Mesenchymal stem cell (in vitro differentiated cells and primary cell): ENCODE data around the gene CDH23.

Experiments
- DNase-seq: peaks from one replicate; pipeline ENCODE4 v3.0.0-alpha.2; 2013
- H2AFZ ChIP-seq: one replicate; pipeline ENCODE4 v1.6.1; 2013; ENCODE audit warnings: low read depth, mild to moderate bottlenecking, control low read depth, inconsistent platforms, low read length, moderate library complexity
- H2AK5ac ChIP-seq: 2 replicates; pipeline ENCODE4 v1.6.1; 2013; ENCODE audit warnings: low read length, moderate library complexity, mild to moderate bottlenecking, inconsistent platforms; ENCODE audit not compliant: severe bottlenecking
- H2BK120ac ChIP-seq: one replicate; pipeline ENCODE4 v1.6.1; 2013; ENCODE audit warnings: low read depth, mild to moderate bottlenecking, inconsistent platforms, low read length, moderate library complexity
- H2BK12ac ChIP-seq, 2 experiments: one replicate each; pipeline ENCODE4 v1.6.1; 2013; ENCODE audit warnings: inconsistent platforms in 2 of 2, low read length in 2 of 2, mild to moderate bottlenecking in 2 of 2, moderate library complexity in 2 of 2, control low read depth in 1 of 2
- H2BK15ac ChIP-seq: one replicate; pipeline ENCODE4 v1.6.1; 2013; ENCODE audit warnings: mild to moderate bottlenecking, low read depth, inconsistent platforms; ENCODE audit not compliant: poor library complexity, severe bottlenecking
- H2BK5ac ChIP-seq: 2 replicates; pipeline ENCODE4 v1.6.1; 2013; ENCODE audit warnings: low read depth, mild to moderate bottlenecking, low read length, control low read depth, inconsistent platforms; ENCODE audit not compliant: poor library complexity, severe bottlenecking
- H3K14ac ChIP-seq, 2 experiments: one replicate each; pipeline ENCODE4 v1.6.1; 2013; ENCODE audit warnings: inconsistent platforms in 2 of 2, low read length in 2 of 2, control low read depth in 1 of 2, mild to moderate bottlenecking in 1 of 2, moderate library complexity in 1 of 2
- H3K18ac ChIP-seq, 2 experiments: one replicate each; pipeline ENCODE4 v1.6.1; 2013; ENCODE audit warnings: inconsistent platforms in 2 of 2, low read length in 2 of 2, control low read depth in 1 of 2, low read depth in 1 of 2, mild to moderate bottlenecking in 1 of 2
- H3K23ac ChIP-seq, 2 experiments: one replicate each; pipeline ENCODE4 v1.6.1; 2013; ENCODE audit warnings: inconsistent platforms in 2 of 2, low read length in 2 of 2, mild to moderate bottlenecking in 2 of 2, moderate library complexity in 2 of 2, control low read depth in 1 of 2
- H3K27ac ChIP-seq: 2 replicates; pipeline ENCODE4 v1.5.1; 2013; ENCODE audit warnings: mild to moderate bottlenecking, moderate library complexity, low read length, control low read depth, inconsistent platforms; ENCODE audit not compliant: poor library complexity, severe bottlenecking
- H3K27me3 ChIP-seq, 2 experiments: 2 replicates each; pipeline versions ENCODE4 v1.6.1 to v1.7.0; 2013; ENCODE audit warnings: low read length in 2 of 2, mild to moderate bottlenecking in 2 of 2, moderate library complexity in 2 of 2, control low read depth in 1 of 2, inconsistent platforms in 1 of 2; ENCODE audit not compliant: control insufficient read depth in 1 of 2, insufficient read depth in 1 of 2
- H3K36me3 ChIP-seq, 2 experiments: 2 replicates each; pipeline versions ENCODE4 v1.6.1 to v1.7.0; 2013; ENCODE audit warnings: low read length in 2 of 2, control low read depth in 1 of 2, inconsistent platforms in 1 of 2, low read depth in 1 of 2, mild to moderate bottlenecking in 1 of 2; ENCODE audit not compliant: insufficient read depth in 2 of 2, control insufficient read depth in 1 of 2
- H3K4ac ChIP-seq, 2 experiments: one replicate each; pipeline ENCODE4 v1.6.1; 2013; ENCODE audit warnings: inconsistent platforms in 2 of 2, low read length in 2 of 2, mild to moderate bottlenecking in 2 of 2, moderate library complexity in 2 of 2, control low read depth in 1 of 2, low read depth in 1 of 2
- H3K4me1 ChIP-seq: 2 replicates; pipeline ENCODE4 v1.6.1; 2013; ENCODE audit warnings: low read depth, low read length, control low read depth; ENCODE audit not compliant: control insufficient read depth, insufficient read depth
- H3K4me2 ChIP-seq: 2 replicates; pipeline ENCODE4 v1.6.1; 2013; ENCODE audit warnings: low read length, mild to moderate bottlenecking, inconsistent platforms; ENCODE audit not compliant: poor library complexity, severe bottlenecking
- H3K4me3 ChIP-seq, 2 experiments: 2 replicates each; pipeline versions ENCODE4 v1.5.1 to v1.7.0; 2013; ENCODE audit warnings: low read length in 2 of 2, mild to moderate bottlenecking in 2 of 2, control low read depth in 1 of 2, low read depth in 1 of 2; ENCODE audit not compliant: insufficient read depth in 1 of 2
- H3K79me1 ChIP-seq: replicated peaks from 2 replicates; pipeline ENCODE4 v1.6.1; 2013; ENCODE audit warnings: mild to moderate bottlenecking, control low read depth, low read length, inconsistent platforms; ENCODE audit not compliant: poor library complexity, severe bottlenecking
- H3K9ac ChIP-seq: 2 replicates; pipeline ENCODE4 v1.7.0; 2013; ENCODE audit warnings: mild to moderate bottlenecking, low read length, moderate library complexity
- H3K9me3 ChIP-seq: 2 replicates; pipeline ENCODE4 v1.7.0; 2013; ENCODE audit warnings: mild to moderate bottlenecking, low read length; ENCODE audit not compliant: control insufficient read depth
- H4K8ac ChIP-seq: one replicate; pipeline ENCODE4 v1.6.1; 2013; ENCODE audit warnings: inconsistent platforms, mild to moderate bottlenecking, low read length, moderate library complexity
- H4K91ac ChIP-seq: one replicate; pipeline ENCODE4 v1.6.1; 2013; ENCODE audit warnings: mild to moderate bottlenecking, low read length, inconsistent platforms
- WGBS: methylation state at CpG from one replicate; pipeline ENCODE4 v1.1.7; 2013; ENCODE audit warnings: mixed read lengths; 5-methylcytosine and 5-hydroxymethylcytosine counted together

Gene CDH23

DNA sequence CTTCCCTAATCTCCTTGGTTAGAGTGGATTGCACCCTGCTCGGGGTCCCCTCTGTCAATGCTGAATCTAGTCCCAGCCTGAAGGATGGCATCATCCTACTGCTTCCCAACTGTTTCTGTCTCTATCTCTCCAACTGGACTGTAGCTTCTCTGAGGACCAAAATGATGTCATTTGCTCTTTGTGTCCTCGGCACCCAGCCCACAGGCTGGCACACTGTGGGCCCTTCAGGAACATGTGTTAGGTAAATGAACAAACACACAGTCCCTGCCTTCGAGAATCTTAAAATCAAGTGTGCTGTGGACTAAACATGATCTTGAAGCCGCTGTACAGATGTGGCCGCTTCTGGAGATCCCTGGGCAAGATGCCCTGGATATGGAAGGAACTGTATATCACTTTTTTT is 5.0 kb upstream of the CDH23 start:
- no peak overlapping the region for H3K4me2 ChIP-seq
- no peak overlapping the region for H2BK12ac ChIP-seq
- peaks cover 83 to 87% of the 10 kb centered on the region in 2 experiments for H3K27me3 ChIP-seq
- H4K8ac ChIP-seq, result no peak overlapping the region
- H3K4me3 ChIP-seq, result no peak overlapping the region
- H2AK5ac ChIP-seq, result no peak overlapping the region
- peaks cover 3% of the 10 kb centered on the region for H3K4me1 ChIP-seq
- no peak overlapping the region for H2BK5ac ChIP-seq
- H3K18ac ChIP-seq, result no peak overlapping the region
- H3K14ac ChIP-seq, result no peak overlapping the region
- no peak overlapping the region for H2AFZ ChIP-seq
- H3K4ac ChIP-seq, result no peak overlapping the region
- H4K91ac ChIP-seq, result no peak overlapping the region
- no peaks in the 10 kb centered on the region for H3K9me3 ChIP-seq
- H3K36me3 ChIP-seq, result no peaks in the 10 kb centered on the region
- no peak overlapping the region for H3K9ac ChIP-seq
- H3K27ac ChIP-seq, result no peak overlapping the region
- no peak overlapping the region for H3K23ac ChIP-seq
- H2BK120ac ChIP-seq, result no peak overlapping the region
- H2BK15ac ChIP-seq, result no peak overlapping the region
- WGBS, result 73% methylated on average over 4 of the region's 5 CpGs
- DNase-seq, result no peak
- no peaks in the 10 kb centered on the region for H3K79me1 ChIP-seq

DNA sequence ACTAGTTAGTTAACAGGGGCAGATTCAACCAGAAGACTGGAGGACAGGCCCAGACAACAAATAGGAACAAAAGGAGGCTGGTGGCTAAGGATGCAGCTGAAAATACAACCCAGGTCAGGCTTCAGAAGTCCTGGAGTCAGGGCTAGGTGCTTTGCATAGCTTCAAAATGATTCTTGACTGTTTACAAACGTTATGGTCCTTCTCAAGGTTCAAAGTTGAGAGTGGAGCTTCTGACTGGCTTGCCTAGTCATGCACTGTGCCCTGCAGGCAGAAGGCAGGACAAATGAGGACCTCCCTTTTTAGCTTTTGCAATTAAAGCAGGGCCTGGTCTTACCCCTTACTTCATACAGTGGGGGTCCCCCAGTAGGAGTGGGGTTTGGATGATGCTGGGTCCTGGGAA is 4.4 kb upstream of the CDH23 start:
- Histone ChIP-seq H3K9me3 (no peaks in the 10 kb centered on the region), H3K18ac (no peak overlapping the region), H3K14ac (no peak overlapping the region), H3K4me2 (no peak overlapping the region), H3K27me3 (peaks cover 84 to 87% of the 10 kb centered on the region in 2 experiments), H3K79me1 (no peaks in the 10 kb centered on the region), H2BK15ac (no peak overlapping the region), H3K9ac (no peak overlapping the region), H3K4me1 (peaks cover 9% of the 10 kb centered on the region), H3K4ac (no peak overlapping the region), H3K4me3 (no peak overlapping the region), H4K91ac (no peak overlapping the region), H2BK12ac (no peak overlapping the region), H2AK5ac (no peak overlapping the region), H2BK120ac (no peak overlapping the region), H3K27ac (no peak overlapping the region), H2AFZ (no peak overlapping the region), H3K23ac (no peak overlapping the region), H2BK5ac (no peak overlapping the region), H4K8ac (no peak overlapping the region), H3K36me3 (no peaks in the 10 kb centered on the region)
- WGBS, result 7% methylated on average over 1 of the region's 1 CpG
- no peak for DNase-seq

DNA sequence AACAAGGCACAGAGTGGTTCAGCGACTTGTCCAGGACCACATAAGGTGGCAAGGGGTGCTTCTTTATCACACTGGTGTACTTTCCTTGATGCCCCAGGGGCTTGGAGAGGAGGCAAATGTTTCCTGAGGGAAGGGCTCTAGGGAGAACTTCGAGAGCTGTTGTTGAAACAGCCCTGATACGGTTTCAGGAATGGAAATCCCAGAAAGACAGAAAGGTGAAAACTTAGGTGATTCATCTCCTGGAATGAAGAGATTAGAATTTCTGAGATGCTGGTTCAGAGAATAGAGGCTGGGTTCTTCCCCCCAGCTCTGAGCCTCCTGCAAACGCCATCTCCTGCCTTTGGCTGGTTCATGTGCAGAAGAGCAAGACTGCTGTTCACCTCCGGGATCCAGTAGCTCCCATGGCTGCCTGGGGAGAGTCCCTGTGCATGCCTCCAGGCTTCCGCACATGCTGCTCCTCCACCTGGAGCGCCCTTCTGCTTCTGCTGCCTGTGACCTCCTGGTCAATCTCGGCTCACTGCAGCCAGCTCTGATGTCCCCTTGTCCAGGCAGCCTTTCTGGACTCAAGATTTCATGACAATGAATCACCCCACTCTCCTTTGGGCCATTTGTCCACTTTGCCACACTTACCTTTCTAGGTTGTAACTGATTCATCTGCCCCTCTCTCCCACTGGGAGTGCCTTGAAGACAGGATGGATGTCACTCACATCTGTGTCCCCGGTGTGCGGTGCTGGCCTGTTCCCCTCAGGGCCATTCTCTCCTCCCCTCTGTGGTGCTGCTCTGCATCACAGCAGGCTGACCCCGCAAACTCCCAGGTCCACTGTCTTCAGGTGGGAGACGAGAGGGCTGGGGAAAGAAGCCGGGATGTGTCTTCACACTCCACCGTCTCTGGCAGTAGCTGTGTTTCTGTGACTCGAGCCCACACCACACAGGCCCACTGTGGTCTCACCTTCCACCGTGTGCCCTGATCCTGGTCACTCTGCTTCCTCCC is 3.6 kb upstream of the CDH23 start:
- H3K27ac ChIP-seq, result no peak overlapping the region
- H3K79me1 ChIP-seq, result no peaks in the 10 kb centered on the region
- H4K91ac ChIP-seq, result no peak overlapping the region
- H3K4me2 ChIP-seq, result no peak overlapping the region
- no peak overlapping the region for H2BK120ac ChIP-seq
- H2AFZ ChIP-seq, result no peak overlapping the region
- DNase-seq, result no peak
- no peak overlapping the region for H2AK5ac ChIP-seq
- no peak overlapping the region for H3K14ac ChIP-seq
- no peak overlapping the region for H4K8ac ChIP-seq
- peaks cover 15% of the 10 kb centered on the region for H3K4me1 ChIP-seq
- no peak overlapping the region for H2BK15ac ChIP-seq
- H3K18ac ChIP-seq, result no peak overlapping the region
- H2BK12ac ChIP-seq, result no peak overlapping the region
- H3K36me3 ChIP-seq, result no peaks in the 10 kb centered on the region
- no peak overlapping the region for H3K4ac ChIP-seq
- no peak overlapping the region for H2BK5ac ChIP-seq
- no peak overlapping the region for H3K9ac ChIP-seq
- H3K27me3 ChIP-seq, result peaks cover 87 to 88% of the 10 kb centered on the region in 2 experiments
- H3K23ac ChIP-seq, result no peak overlapping the region
- H3K9me3 ChIP-seq, result no peaks in the 10 kb centered on the region
- H3K4me3 ChIP-seq, result no peak overlapping the region
- 81% methylated on average over 16 of the region's 16 CpGs for WGBS

DNA sequence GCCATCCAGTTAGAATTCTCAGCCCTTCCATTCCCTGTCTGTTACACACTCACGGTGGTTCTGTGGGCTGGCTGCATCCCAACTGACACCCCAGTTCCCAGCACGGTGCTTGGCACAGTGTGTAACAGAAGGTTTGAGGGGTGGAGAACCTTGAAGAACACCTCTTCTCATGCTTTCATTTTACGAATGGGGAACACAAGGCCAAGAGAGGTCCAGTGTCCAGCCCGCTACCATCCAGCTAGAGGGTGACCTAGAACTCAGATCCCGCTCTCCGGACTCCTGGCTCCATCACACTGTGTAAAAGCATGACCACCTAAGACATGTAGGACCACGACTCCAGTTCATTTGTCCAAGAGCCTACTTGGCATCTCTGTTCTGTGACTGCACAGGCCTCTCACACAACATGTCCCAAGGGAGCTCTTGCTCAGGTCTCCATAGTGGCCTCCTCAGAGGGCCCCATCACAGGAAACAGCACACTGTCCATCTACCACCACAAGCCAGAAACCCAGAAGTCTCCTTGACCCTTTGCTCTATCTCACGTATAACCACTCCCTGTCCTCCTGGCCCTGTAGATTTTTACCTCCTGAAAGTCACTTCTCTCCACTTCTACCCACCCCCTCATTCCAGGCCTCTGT is 2.8 kb upstream of the CDH23 start:
- H3K27me3 ChIP-seq, result peaks cover 90 to 93% of the 10 kb centered on the region in 2 experiments
- no peak overlapping the region for H3K23ac ChIP-seq
- H3K4me1 ChIP-seq, result peaks cover 15% of the 10 kb centered on the region
- no peak overlapping the region for H3K4me3 ChIP-seq
- no peak overlapping the region for H3K14ac ChIP-seq
- H2BK15ac ChIP-seq, result no peak overlapping the region
- no peak overlapping the region for H2BK5ac ChIP-seq
- H3K9me3 ChIP-seq, result no peaks in the 10 kb centered on the region
- no peak overlapping the region for H3K4me2 ChIP-seq
- no peak overlapping the region for H2BK120ac ChIP-seq
- H3K4ac ChIP-seq, result no peak overlapping the region
- H3K79me1 ChIP-seq, result no peaks in the 10 kb centered on the region
- no peak overlapping the region for H3K27ac ChIP-seq
- H4K8ac ChIP-seq, result no peak overlapping the region
- no peak overlapping the region for H3K9ac ChIP-seq
- no peak overlapping the region for H2AK5ac ChIP-seq
- no peak overlapping the region for H3K18ac ChIP-seq
- no peak overlapping the region for H2AFZ ChIP-seq
- no peak overlapping the region for H4K91ac ChIP-seq
- WGBS, result 85% methylated on average over 8 of the region's 8 CpGs
- no peak for DNase-seq
- no peak overlapping the region for H2BK12ac ChIP-seq
- H3K36me3 ChIP-seq, result no peaks in the 10 kb centered on the region
